NCI-H460 (cell line): ENCODE results near the gene PHACTR1. TPM values are rescaled to one million over a fixed set of nuclear protein-coding genes. Genes with fewer than 3 reads are reported as not detected.
"Not testable (repeated sequence)": the region's sequence is repeated elsewhere in the genome, so short reads cannot be mapped to it uniquely, and the experiment has no call there.

Source experiments
- DNase-seq: peaks from one replicate; pipeline ENCODE4 v3.0.0-alpha.2; 2016; ENCODE audit warnings: low read depth; ENCODE audit errors: extremely low read depth
- total RNA-seq: library from RNA; depleted of rRNA; stranded (reverse); fragments of >200 nt; shearing (Covaris generic); gene quantifications from 2 replicates; pipeline ENCODE4 v1.2.3, GENCODE V29; 2014

Gene PHACTR1
- total RNA-seq, 1 experiment from 2014 or later: not detected

DNA sequence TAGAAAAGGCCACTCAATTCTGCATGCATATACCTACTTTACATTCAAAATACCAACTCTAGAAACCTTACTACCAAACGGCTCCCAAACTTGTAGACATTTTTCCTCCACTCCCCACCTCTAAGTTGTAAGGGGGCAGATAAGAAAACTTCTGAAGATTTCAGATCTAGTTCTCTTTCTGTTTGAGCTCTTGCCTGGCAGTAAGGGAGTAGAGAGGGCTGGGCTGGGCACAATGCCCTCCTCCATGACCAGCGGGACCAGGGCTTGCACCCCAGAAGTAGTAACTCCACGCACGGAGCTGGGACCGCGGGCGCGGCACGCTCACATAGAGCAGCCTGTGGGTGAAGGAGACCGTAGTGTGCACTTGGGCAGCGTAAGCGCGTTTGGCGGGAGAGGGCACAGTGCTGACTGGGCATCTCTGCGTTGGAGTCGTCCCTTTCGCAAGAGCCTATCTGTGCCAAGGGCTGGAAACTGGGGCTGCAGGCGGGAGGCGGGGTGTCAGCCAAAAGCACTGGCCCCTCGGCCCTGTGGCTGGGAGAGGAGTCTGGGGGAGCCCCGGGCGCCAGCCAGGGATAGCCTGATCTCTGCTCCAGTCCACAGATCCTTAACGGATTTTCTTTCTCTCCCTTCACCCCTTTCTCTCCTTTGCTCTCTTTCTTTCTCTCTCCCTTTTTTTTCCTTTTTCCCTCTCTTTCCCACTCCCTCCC, 32.4 kb downstream of the PHACTR1 start:
- DNase-seq: no peak

DNA sequence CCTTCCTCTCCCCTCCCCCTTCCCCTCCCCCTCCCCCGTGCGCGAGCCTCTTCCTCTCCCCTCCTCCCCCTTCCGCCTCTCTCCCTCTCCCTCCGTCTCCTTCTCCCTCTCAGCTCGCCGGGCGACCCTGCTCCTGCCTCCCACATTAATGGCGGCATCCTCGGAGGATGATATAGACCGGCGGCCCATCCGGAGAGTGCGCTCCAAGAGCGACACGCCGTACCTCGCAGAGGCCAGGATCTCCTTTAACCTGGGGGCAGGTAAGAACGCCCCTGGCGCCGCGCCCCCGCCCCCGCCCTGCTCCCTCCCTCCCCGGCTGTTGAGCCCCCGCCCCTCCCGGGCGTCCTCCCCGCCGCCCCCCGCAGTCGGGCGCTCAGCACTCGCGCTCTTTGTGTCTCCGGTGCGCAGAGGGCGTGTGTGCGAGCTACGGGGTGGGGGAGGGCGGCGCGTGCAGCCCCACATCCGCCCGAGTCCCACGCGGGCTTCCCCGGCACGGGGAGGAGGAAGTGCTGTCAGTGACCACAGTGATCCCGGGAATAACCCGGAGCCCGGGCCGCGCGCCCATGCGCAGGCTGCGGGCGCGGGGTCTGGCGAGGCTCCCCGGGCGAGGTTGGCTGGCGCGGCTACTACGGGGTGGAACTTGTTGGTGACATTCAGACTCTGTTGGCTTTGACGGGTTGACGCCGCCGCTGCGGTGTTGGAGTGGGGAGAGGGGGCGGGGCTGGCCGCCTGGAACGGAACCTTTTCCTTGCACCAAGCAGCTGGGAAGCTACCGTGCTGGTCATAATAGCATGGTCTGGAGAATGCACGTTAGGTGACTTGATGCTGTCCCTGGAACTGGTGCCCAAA, 33.2 kb downstream of the PHACTR1 start:
- no peak for DNase-seq

- DNase-seq: no peak
Observed at GRCh38 chr6:12750416-12750815, 33.8 kb downstream of the PHACTR1 start.

GRCh38 chr6:12751694-12752325, 35.2 kb downstream of the PHACTR1 start:
- peak; percentile 36 for DNase-seq

DNA sequence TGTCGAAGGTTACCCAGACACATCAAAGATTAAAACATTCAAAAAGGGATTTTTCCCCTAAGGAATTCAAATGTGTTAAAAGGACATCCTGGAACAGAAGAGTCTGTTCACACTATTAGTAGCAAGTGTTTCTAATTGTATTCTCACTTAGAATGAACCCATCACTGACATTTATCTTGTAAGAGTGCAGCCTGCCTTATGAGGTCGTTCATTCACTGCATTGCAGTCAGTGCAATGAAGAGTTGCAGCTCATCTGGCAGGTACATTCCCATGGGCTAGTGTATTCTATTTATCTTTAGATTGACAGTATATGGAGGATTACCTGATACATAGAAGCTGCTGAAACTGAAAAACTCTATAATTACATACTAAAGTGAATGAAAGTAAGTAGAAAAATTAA, 36.5 kb downstream of the PHACTR1 start:
- no peak for DNase-seq

- no peak for DNase-seq
Observed at GRCh38 chr6:12760226-12760625, 43.7 kb downstream of the PHACTR1 start.

DNA sequence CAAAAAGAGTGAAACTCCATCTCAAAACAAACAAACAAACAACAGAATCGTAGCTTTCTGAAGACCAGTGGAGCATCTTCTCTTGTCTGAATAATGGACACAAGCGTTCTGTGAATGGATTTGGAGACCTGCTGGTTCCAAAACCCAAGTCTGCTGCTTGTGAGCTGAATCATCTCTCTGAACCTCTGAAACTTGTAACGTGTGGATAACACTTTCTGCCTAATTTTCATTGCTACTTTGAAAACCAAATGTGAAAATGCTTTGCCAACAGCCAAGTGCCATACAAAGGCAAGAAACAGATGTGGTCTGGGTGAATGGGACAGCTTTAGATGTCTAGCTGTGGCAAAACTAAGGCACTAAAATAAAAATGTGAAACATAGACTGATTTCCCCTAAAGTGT, 44.3 kb downstream of the PHACTR1 start:
- no peak for DNase-seq

- DNase-seq: no peak
Observed at GRCh38 chr6:12761376-12762115, 45.0 kb downstream of the PHACTR1 start.

DNA sequence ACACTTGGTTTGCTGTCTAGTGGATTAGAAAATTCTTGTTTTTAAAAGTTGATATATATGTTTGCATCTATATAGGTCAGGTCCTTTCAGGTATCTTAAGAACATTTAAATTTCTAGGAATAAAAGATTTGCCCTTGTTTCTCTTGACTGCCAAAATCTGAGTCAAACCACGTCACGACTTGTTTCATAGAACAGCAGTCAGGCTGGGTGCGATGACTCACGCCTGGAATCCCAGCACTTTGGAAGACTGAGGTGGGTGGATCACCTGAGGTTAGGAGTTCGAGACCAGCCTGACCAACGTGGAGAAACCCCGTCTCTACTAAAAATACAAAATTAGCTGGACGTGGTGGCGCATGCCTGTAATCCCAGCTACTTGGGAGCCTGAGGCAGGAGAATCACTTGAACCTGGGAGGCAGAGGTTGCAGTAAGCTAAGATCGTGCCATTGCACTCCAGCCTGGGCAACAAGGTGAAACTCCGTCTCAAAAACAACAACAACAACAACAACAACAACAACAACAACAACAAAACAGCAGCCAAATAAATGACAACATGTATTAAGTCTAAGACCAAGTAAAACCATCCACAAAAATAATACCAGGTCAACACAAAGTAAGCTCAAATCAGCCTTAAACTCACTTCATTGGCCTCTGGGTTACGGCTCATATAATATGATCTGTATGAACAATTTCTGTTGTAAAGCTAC, 46.3 kb downstream of the PHACTR1 start:
- not testable (repeated sequence) for DNase-seq

DNA sequence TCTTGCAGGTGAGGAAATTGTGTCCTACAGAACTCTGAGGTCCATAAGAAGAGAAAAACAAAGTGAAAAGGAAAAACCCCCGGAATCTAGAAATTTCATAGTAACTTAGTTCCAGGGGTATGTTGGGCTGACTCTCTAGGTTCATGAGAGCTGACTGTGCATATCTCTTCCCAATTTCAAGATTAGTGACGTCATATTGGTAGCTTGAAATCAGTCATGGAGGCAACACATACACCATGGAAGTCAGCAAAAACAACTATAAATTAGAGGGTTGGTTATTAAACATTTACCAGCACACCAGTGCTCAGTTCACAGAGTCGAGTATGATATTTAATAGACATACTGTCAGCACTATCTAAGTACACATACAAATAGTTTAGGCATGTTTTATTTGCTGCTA, 49.8 kb downstream of the PHACTR1 start:
- DNase-seq: no peak

- DNase-seq: no peak
Observed at GRCh38 chr6:12767016-12767415, 50.4 kb downstream of the PHACTR1 start.

- no peak for DNase-seq
Observed at GRCh38 chr6:12769556-12770256, 53.1 kb downstream of the PHACTR1 start.

DNA sequence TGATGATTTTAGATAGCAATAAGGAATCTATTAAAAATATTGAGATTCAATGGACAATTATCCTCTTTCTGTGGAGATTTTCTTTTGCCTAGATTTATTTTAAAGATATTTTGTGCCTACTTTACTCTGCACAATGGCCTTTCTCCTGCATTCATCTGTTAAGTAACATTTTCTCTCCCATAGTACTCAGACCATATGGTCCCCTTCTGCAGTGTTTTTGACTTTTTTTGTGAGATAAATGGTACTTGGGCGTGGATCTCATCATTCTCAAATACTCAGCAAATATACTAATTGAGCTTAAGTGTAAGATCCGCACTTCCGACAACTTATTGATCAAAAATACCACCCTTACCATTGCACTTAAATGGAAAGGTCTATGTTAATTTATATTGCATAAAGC, 55.8 kb downstream of the PHACTR1 start:
- no peak for DNase-seq

- DNase-seq: no peak
Observed at GRCh38 chr6:12776291-12776690, 59.7 kb downstream of the PHACTR1 start.

- no peak for DNase-seq
Observed at GRCh38 chr6:12779772-12780171, 63.2 kb downstream of the PHACTR1 start.

DNA sequence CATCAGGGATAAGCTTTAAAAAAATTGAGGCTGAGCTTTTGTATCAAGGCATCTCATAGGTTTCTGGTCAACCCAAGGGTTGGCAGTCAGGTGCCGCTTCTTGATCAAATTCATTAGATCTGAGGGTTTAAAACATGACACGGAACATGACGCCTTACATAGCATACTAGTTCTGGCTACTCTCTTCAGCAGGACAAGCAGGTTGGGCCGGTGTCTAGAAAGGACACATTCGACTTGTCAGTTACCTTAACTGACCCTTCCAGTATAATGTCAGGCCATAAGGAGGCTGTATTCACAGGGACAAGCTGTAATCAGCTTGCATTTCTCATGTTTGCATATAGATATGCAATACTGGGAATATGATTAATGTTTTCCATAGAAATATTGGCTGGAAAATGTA, 65.6 kb downstream of the PHACTR1 start:
- DNase-seq: no peak

- no peak for DNase-seq
Observed at GRCh38 chr6:12785301-12785700, 68.7 kb downstream of the PHACTR1 start.

DNA sequence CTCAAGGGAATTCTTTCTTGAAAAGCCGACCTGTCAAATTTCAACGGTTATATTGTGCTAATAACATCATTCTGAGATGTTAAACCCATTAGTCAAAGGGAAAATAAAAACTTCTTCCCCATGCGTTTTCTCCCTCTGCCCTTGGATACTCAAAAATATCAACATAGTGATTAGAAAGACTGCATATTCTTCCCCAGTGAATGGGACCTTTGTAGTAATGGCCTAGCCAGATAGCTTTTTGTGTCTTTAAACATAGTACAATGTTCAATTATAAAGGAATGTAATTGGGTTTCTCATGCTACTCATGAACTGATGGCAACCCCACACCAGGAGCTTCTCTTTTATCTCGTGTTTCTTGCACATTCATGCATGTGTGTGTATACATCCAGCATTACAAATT, 69.4 kb downstream of the PHACTR1 start:
- DNase-seq: no peak

DNA sequence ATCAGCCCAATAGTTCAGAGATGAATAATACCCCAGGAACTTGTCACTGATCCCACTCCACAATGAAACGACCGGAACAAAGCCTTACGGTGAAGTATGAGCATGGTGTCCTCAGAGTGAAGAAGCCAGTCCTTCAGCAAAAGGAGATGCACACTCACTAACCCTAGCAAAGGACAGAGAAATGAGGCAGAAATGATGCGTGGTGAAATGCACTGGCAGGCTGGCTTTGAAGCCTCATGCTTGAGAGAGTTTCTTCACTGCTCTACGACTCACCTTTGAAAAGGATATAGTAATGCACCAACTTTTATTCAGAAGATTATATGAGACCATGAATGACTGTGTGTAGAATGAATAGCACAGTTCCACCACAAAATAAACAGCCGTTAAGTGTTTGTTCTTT, 74.8 kb downstream of the PHACTR1 start:
- no peak for DNase-seq

DNA sequence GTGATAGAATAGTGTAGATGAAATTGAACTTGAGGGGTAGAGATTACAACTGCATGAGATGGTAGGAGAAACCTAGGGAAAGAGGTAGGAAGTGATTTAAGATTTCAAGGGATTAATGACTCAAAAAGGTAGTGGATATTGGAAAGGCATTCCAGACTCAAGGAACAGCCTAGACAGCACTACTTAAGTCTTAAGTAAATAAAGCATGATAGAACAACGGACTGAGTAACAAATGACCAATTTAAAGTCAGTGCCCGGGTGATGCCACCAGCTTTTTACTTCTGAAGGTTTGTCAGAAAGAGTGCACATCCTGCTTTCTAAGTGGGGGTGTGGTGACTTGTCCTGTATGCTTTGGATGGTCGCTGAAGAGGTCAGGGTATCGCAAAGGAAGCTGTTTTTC, 81.8 kb downstream of the PHACTR1 start:
- DNase-seq: no peak
